SH-SY5Y (cell line): ENCODE results near the gene NPY4R2.
"Not testable (repeated sequence)": the region's sequence is repeated elsewhere in the genome, so short reads cannot be mapped to it uniquely, and the experiment has no call there.

Source experiments
- GATA2 ChIP-seq: IDR thresholded peaks from 2 replicates; pipeline ENCODE4 v1.6.1; 2011; ENCODE audit warnings: mild to moderate bottlenecking, low read depth, low read length
- GATA3 ChIP-seq: IDR thresholded peaks from 2 replicates; pipeline ENCODE4 v1.6.1; 2011; ENCODE audit warnings: low read depth, mild to moderate bottlenecking, low read length, moderate library complexity

The NPY4R2 gene

GRCh38 chr10:47918475-47918874 lies at the start of gene NPY4R2:
TSS of gene NPY4R2 (plus strand) at chr10:47918662. CDS start at chr10:47921988, 3,326 bp downstream.
- not testable (repeated sequence) for TF ChIP-seq GATA2, GATA3
